Tibial nerve (tissue), 4 donors: ENCODE results near the gene ARV1.

ENCODE experiments used
- EP300 ChIP-seq, 2 donors: sonication (generic); formaldehyde crosslinking; IDR thresholded peaks; one replicate each; pipeline ENCODE4 v1.6.1; 2017; ENCODE audit warnings: antibody characterized with exemption in 2 of 2, mild to moderate bottlenecking in 1 of 2
- TF ChIP-seq, protein P1 (sequence below), 5 experiments: fragments of 200-600 bp in 3 of 5; fragments of 450-650 bp in 2 of 5; sonication (generic) in 3 of 5; IDR thresholded peaks; one replicate each; pipeline ENCODE4 v1.5.1; 2016 to 2019; ENCODE audit warnings: antibody characterized with exemption in 5 of 5, mild to moderate bottlenecking in 3 of 5, moderate library complexity in 2 of 5

DNA sequence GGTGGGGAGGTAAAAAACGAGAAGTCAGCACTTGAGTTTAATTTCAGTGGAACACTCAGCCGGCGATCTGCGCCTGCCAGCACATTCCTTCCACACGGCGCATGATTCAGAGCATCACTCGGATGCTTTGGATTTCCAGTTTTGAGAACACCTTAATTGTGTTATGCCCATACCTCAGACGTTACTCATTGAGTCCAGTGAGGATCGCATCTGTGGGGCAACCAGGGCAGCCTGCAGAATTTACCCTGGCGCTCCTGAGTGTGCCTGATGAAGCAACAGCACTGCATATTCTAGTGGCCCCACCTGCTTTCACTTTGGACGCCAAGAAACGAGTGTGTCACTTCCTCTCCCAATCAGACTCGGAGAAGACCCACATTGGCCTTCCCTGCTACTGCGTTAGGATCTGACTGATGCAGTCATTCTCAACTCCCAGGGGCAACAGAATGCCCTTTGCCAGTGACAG is 41.3 kb downstream of the ARV1 start:
- TF ChIP-seq, protein P1, sequence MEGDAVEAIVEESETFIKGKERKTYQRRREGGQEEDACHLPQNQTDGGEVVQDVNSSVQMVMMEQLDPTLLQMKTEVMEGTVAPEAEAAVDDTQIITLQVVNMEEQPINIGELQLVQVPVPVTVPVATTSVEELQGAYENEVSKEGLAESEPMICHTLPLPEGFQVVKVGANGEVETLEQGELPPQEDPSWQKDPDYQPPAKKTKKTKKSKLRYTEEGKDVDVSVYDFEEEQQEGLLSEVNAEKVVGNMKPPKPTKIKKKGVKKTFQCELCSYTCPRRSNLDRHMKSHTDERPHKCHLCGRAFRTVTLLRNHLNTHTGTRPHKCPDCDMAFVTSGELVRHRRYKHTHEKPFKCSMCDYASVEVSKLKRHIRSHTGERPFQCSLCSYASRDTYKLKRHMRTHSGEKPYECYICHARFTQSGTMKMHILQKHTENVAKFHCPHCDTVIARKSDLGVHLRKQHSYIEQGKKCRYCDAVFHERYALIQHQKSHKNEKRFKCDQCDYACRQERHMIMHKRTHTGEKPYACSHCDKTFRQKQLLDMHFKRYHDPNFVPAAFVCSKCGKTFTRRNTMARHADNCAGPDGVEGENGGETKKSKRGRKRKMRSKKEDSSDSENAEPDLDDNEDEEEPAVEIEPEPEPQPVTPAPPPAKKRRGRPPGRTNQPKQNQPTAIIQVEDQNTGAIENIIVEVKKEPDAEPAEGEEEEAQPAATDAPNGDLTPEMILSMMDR (IDR thresholded peaks at IDR 0.05): no peak
- TF ChIP-seq EP300 (IDR thresholded peaks at IDR 0.05): no peak
